Neural cell (in vitro differentiated cells): ENCODE measurements around the gene MTREX. TPM values are rescaled to one million over a fixed set of nuclear protein-coding genes. Genes with fewer than 3 reads are reported as not detected.

ENCODE experiments used
- H2AFZ ChIP-seq: fragments of 200-600, 300-800 bp; sonication (generic), shearing (Covaris generic); 2 replicates; pipeline ENCODE4 v1.6.0; 2014; ENCODE audit warnings: low read depth, mild to moderate bottlenecking, antibody characterized with exemption, low read length, moderate library complexity
- H3F3A ChIP-seq: fragments of 200-600 bp; shearing (Covaris generic); 2 replicates; pipeline ENCODE4 v1.6.1; 2016; ENCODE audit warnings: mild to moderate bottlenecking, moderate library complexity, mixed read lengths, antibody characterized with exemption, low read length; ENCODE audit not compliant: insufficient read depth, poor library complexity, severe bottlenecking
- H3K27ac ChIP-seq: fragments of 200-600, 300-800 bp; sonication (generic), shearing (Covaris generic); 2 replicates; pipeline ENCODE4 v1.5.1; 2014; ENCODE audit warnings: mild to moderate bottlenecking, low read length, moderate library complexity
- H3K27me3 ChIP-seq: fragments of 300-800, 200-600 bp; sonication (generic), shearing (Covaris generic); 2 replicates; pipeline ENCODE4 v1.6.0; 2014; ENCODE audit warnings: mild to moderate bottlenecking, low read depth, low read length, moderate library complexity; ENCODE audit not compliant: insufficient read depth
- H3K36me3 ChIP-seq: fragments of 300-800, 200-600 bp; sonication (generic), shearing (Covaris generic); 2 replicates; pipeline ENCODE4 v1.5.1; 2014; ENCODE audit warnings: mild to moderate bottlenecking, antibody characterized with exemption, low read length, moderate library complexity; ENCODE audit not compliant: insufficient read depth
- H3K4me2 ChIP-seq: fragments of 300-800, 200-600 bp; sonication (generic), shearing (Covaris generic); 2 replicates; pipeline ENCODE4 v1.6.0; 2014; ENCODE audit warnings: mild to moderate bottlenecking, low read length
- H3K4me3 ChIP-seq: fragments of 300-800, 200-600 bp; sonication (generic), shearing (Covaris generic); 2 replicates; pipeline ENCODE4 v1.5.1; 2014; ENCODE audit warnings: mild to moderate bottlenecking, low read length, moderate library complexity
- H3K79me2 ChIP-seq: fragments of 200-600 bp; shearing (Covaris generic); replicated peaks from 2 replicates; pipeline ENCODE4 v1.6.0; 2014; ENCODE audit warnings: mild to moderate bottlenecking, low read length, moderate library complexity; ENCODE audit not compliant: insufficient read depth
- H3K9ac ChIP-seq: fragments of 300-800, 200-600 bp; sonication (generic), shearing (Covaris generic); 2 replicates; pipeline ENCODE4 v1.6.1; 2016; ENCODE audit warnings: mild to moderate bottlenecking, low read length, mixed read lengths
- H3K9me2 ChIP-seq: fragments of 200-600 bp; shearing (Covaris generic); 2 replicates; pipeline ENCODE4 v1.6.1; 2016; ENCODE audit warnings: mild to moderate bottlenecking, low read length, mixed read lengths; ENCODE audit not compliant: insufficient read depth
- H3K9me3 ChIP-seq: fragments of 200-600, 300-800 bp; sonication (generic), shearing (Covaris generic); 2 replicates; pipeline ENCODE4 v1.6.1; 2016; ENCODE audit warnings: mild to moderate bottlenecking, mixed run types, low read length, moderate library complexity, mixed read lengths
- H4K20me1 ChIP-seq: fragments of 200-600 bp; shearing (Covaris generic); 2 replicates; pipeline ENCODE4 v1.6.1; 2016; ENCODE audit warnings: mild to moderate bottlenecking, mixed run types; ENCODE audit not compliant: insufficient read depth
- CTCF ChIP-seq: fragments of 450-650 bp; IDR thresholded peaks from 2 replicates; pipeline ENCODE4 v1.5.1; 2014; ENCODE audit warnings: antibody characterized with exemption, mild to moderate bottlenecking, moderate library complexity; ENCODE audit not compliant: poor library complexity, severe bottlenecking
- EP300 ChIP-seq: fragments of 450-650 bp; conservative IDR thresholded peaks from 2 replicates; pipeline ENCODE4 v1.6.1; 2014; ENCODE audit warnings: antibody characterized with exemption, mild to moderate bottlenecking, moderate library complexity; ENCODE audit not compliant: poor library complexity, severe bottlenecking
- EZH2 ChIP-seq: fragments of 200-600, 300-800 bp; shearing (Covaris generic), sonication (generic); IDR thresholded peaks from 2 replicates; pipeline ENCODE4 v1.6.1; 2014; ENCODE audit warnings: antibody characterized with exemption, low read length, borderline replicate concordance, mild to moderate bottlenecking; ENCODE audit not compliant: insufficient read depth, poor library complexity, severe bottlenecking
- MXI1 ChIP-seq: fragments of 450-650 bp; conservative IDR thresholded peaks from 2 replicates; pipeline ENCODE4 v1.6.1; 2014; ENCODE audit warnings: antibody characterized with exemption, mild to moderate bottlenecking; ENCODE audit not compliant: poor library complexity, severe bottlenecking
- POLR2AphosphoS5 ChIP-seq: IDR thresholded peaks from 2 replicates; pipeline ENCODE4 v1.6.1; 2012
- RAD21 ChIP-seq: fragments of 450-650 bp; conservative IDR thresholded peaks from 2 replicates; pipeline ENCODE4 v1.6.1; 2014; ENCODE audit warnings: antibody characterized with exemption, mild to moderate bottlenecking, moderate library complexity
- REST ChIP-seq: IDR thresholded peaks from 2 replicates; pipeline ENCODE4 v1.6.1; 2012; ENCODE audit warnings: borderline replicate concordance
- SMC3 ChIP-seq: fragments of 450-650 bp; conservative IDR thresholded peaks from 2 replicates; pipeline ENCODE4 v1.6.1; 2014; ENCODE audit warnings: antibody characterized with exemption, mild to moderate bottlenecking, moderate library complexity; ENCODE audit not compliant: poor library complexity
- TAF1 ChIP-seq: IDR thresholded peaks from 2 replicates; pipeline ENCODE4 v1.6.1; 2012; ENCODE audit warnings: low read depth
- polyA plus RNA-seq: library from polyadenylated mRNA; depleted of rRNA; stranded (reverse); fragments of >200 nt; gene quantifications from 2 replicates; pipeline ENCODE4 v1.2.3, GENCODE V29; 2014

The MTREX gene
- polyA plus RNA-seq, 1 donor from 2014 or later = 77.6 TPM

GRCh38 chr5:55409775-55410174 is 102.0 kb downstream of the MTREX start:
- Histone ChIP-seq H3K9me2 (no peaks in the 10 kb centered on the region), H3K27me3 (no peaks in the 10 kb centered on the region), H4K20me1 (no peaks in the 10 kb centered on the region), H3K36me3 (no peaks in the 10 kb centered on the region), H3K79me2 (no peaks in the 10 kb centered on the region), H3K4me3 (no peak overlapping the region), H3K9ac (no peak overlapping the region), H3K4me2 (no peak overlapping the region), H2AFZ (no peak overlapping the region), H3K27ac (no peak overlapping the region), H3F3A (no peaks in the 10 kb centered on the region), H3K9me3 (no peaks in the 10 kb centered on the region)
- TF ChIP-seq MXI1 (no peak), EP300 (no peak), REST (no peak), SMC3 (no peak), TAF1 (no peak), CTCF (no peak), EZH2 (no peak), RAD21 (no peak), POLR2AphosphoS5 (no peak)

- no peaks in the 10 kb centered on the region for H3K9me3 ChIP-seq
- H3K4me2 ChIP-seq = no peak overlapping the region
- no peaks in the 10 kb centered on the region for H4K20me1 ChIP-seq
- no peak for TF ChIP-seq POLR2AphosphoS5
- TF ChIP-seq TAF1 = no peak
- TF ChIP-seq MXI1 = no peak
- TF ChIP-seq REST = no peak
- no peak for TF ChIP-seq EP300
- no peak overlapping the region for H3K4me3 ChIP-seq
- H3F3A ChIP-seq = no peaks in the 10 kb centered on the region
- H2AFZ ChIP-seq = no peak overlapping the region
- no peaks in the 10 kb centered on the region for H3K27me3 ChIP-seq
- H3K27ac ChIP-seq = no peak overlapping the region
- H3K9ac ChIP-seq = no peak overlapping the region
- no peaks in the 10 kb centered on the region for H3K36me3 ChIP-seq
- H3K9me2 ChIP-seq = no peaks in the 10 kb centered on the region
- H3K79me2 ChIP-seq = no peaks in the 10 kb centered on the region
These were observed 103.1 kb downstream of the MTREX start for GRCh38 chr5:55410845-55411244.
